ENCODE data around the gene GNRH2. TPM values are rescaled to one million over a fixed set of nuclear protein-coding genes. Genes with fewer than 3 reads are reported as not detected.

GNRH2 gene
- total RNA-seq, 1 donor from 2014 or later = 2.7 TPM

DNA sequence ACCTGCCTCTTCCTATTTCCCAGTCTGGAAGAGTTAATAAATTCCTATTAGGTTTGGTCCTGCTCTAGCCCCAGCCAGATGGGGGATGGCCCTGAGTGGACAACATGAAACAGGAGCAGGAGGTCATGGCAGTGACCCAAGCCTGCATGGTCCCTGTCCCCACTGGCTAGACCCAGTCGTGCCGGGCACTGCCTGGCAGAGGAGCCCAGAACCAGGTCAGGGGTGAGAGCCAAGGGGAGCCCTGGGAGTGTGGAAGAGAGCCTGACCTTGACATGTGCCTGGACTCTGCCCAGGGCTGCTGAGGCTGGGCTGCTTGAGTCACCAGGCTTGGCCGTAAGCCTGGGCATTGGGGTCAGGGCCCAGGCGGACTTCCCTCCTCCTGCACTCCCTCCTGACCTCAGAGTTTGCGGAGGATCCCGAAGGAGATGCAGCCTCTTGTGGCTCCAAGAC lies 37.5 kb downstream of the GNRH2 start:
- DNase-seq (ENCODE audit: low spot score, unreplicated experiment) = no peak
- H3K27ac Mint-ChIP-seq = no peak overlapping the region
- no peaks in the 10 kb centered on the region for H3K9me3 Mint-ChIP-seq (ENCODE audit: low read depth)
- no peak overlapping the region for H3K4me3 Mint-ChIP-seq (ENCODE audit: low read depth)
- H3K36me3 Mint-ChIP-seq (ENCODE audit: insufficient read depth) = no peaks in the 10 kb centered on the region
- peaks cover 66% of the 10 kb centered on the region for H3K27me3 Mint-ChIP-seq
- H3K4me1 Mint-ChIP-seq (ENCODE audit: low read depth) = peaks cover 1% of the 10 kb centered on the region
- TF ChIP-seq, protein P1, sequence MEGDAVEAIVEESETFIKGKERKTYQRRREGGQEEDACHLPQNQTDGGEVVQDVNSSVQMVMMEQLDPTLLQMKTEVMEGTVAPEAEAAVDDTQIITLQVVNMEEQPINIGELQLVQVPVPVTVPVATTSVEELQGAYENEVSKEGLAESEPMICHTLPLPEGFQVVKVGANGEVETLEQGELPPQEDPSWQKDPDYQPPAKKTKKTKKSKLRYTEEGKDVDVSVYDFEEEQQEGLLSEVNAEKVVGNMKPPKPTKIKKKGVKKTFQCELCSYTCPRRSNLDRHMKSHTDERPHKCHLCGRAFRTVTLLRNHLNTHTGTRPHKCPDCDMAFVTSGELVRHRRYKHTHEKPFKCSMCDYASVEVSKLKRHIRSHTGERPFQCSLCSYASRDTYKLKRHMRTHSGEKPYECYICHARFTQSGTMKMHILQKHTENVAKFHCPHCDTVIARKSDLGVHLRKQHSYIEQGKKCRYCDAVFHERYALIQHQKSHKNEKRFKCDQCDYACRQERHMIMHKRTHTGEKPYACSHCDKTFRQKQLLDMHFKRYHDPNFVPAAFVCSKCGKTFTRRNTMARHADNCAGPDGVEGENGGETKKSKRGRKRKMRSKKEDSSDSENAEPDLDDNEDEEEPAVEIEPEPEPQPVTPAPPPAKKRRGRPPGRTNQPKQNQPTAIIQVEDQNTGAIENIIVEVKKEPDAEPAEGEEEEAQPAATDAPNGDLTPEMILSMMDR (IDR thresholded peaks at IDR 0.05; ENCODE audit: unreplicated experiment) = no peak

DNA sequence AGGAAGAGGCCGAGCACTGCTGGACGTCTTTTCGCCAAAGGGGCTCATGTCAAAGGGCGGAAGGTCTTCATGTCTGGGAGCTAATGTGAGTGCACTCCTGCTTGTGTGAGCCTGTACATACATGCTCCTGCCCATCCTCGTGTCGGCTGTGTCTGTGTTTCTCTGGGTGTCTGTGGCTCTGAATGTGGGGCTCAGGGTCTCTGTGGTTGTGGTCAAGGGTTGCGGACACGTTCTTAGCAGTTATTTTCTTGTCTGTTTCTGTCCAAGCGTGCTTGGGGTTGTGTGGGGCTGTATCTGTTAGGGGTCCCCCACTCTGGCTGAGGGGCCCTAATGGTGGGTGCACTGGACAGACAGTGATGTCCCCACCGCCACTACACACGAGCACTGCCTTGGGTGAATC lies 38.2 kb downstream of the GNRH2 start:
- peaks cover 1% of the 10 kb centered on the region for H3K4me1 Mint-ChIP-seq (ENCODE audit: low read depth)
- peak overlapping the region; percentile 38 for H3K4me3 Mint-ChIP-seq (ENCODE audit: low read depth)
- H3K27me3 Mint-ChIP-seq = peaks cover 66% of the 10 kb centered on the region
- no peak for DNase-seq (ENCODE audit: low spot score, unreplicated experiment)
- TF ChIP-seq, protein P1 (IDR thresholded peaks at IDR 0.05; ENCODE audit: unreplicated experiment) = no peak
- peak overlapping the region; percentile 62 for H3K27ac Mint-ChIP-seq
- no peaks in the 10 kb centered on the region for H3K36me3 Mint-ChIP-seq (ENCODE audit: insufficient read depth)
- no peaks in the 10 kb centered on the region for H3K9me3 Mint-ChIP-seq (ENCODE audit: low read depth)

- no peaks in the 10 kb centered on the region for H3K9me3 Mint-ChIP-seq (ENCODE audit: low read depth)
- peak overlapping the region; percentile 47 for H3K4me3 Mint-ChIP-seq (ENCODE audit: low read depth)
- no peak for DNase-seq (ENCODE audit: low spot score, unreplicated experiment)
- H3K36me3 Mint-ChIP-seq (ENCODE audit: insufficient read depth) = no peaks in the 10 kb centered on the region
- no peak overlapping the region for H3K27ac Mint-ChIP-seq
- H3K4me1 Mint-ChIP-seq (ENCODE audit: low read depth) = peaks cover 1% of the 10 kb centered on the region
- TF ChIP-seq, protein P1 (IDR thresholded peaks at IDR 0.05; ENCODE audit: unreplicated experiment) = no peak
- H3K27me3 Mint-ChIP-seq = peaks cover 66% of the 10 kb centered on the region
These were observed 39.0 kb downstream of the GNRH2 start for GRCh38 chr20:3082306-3082951.

GRCh38 chr20:3082955-3083952 lies 39.8 kb downstream of the GNRH2 start:
- Mint-ChIP-seq H3K27ac (no peak overlapping the region), H3K4me3 (ENCODE audit: low read depth) (peak overlapping the region; percentile 24), H3K27me3 (peaks cover 64% of the 10 kb centered on the region), H3K4me1 (ENCODE audit: low read depth) (peaks cover 1% of the 10 kb centered on the region), H3K36me3 (ENCODE audit: insufficient read depth) (no peaks in the 10 kb centered on the region), H3K9me3 (ENCODE audit: low read depth) (no peaks in the 10 kb centered on the region)
- TF ChIP-seq, protein P1 (IDR thresholded peaks at IDR 0.05; ENCODE audit: unreplicated experiment) = no peak
- DNase-seq (ENCODE audit: low spot score, unreplicated experiment) = no peak

DNA sequence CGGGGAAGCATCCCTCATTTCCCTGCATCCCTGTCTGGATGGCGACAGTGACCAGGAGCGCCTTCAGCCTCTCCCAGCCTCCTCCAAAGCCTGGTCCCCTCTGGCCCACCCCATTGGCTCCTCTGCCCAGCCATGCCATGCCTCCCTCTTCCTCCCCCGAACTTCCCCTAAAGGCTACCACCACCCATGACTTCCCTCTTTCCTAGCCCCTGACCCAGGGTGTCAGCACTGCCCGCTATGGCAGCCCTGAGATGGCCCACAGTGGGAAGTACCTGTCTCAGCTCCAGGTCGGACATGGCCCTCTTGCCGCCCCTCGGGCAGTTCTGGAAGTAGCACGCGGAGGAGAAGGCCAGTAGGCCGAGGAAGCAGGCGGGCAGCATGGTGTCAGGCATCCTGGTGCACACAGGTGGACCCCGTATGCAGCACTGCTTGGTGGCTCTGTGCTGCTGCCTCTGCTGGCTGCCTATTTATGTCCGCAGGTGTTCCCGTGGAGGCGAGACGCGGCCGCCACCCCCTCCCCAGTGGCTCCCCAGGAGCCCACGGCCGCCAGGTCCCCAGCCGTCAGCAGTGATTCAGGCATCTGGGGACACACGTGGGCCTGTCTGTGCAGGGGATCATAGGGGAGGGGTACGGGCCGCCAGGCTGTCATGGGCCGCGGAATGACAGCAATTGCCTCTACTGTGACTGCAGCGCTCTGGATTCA lies 41.0 kb downstream of the GNRH2 start, which contains the start of gene AVP:
AVP (minus strand) TSS at position 442 of the 703 bp plus-strand sequence; CDS start at position 392, 50 bp downstream.
- no peak within 1 kb of the TSS for H3K27ac Mint-ChIP-seq
- H3K36me3 Mint-ChIP-seq (ENCODE audit: insufficient read depth) = no peaks in the 10 kb centered on the region
- TF ChIP-seq, protein P1 (IDR thresholded peaks at IDR 0.05; ENCODE audit: unreplicated experiment) = no peak
- H3K4me1 Mint-ChIP-seq (ENCODE audit: low read depth) = peaks cover 1% of the 10 kb centered on the region
- peaks cover 58% of the 10 kb centered on the region for H3K27me3 Mint-ChIP-seq
- no peaks in the 10 kb centered on the region for H3K9me3 Mint-ChIP-seq (ENCODE audit: low read depth)
- DNase-seq (ENCODE audit: low spot score, unreplicated experiment) = no peak
- peak within 1 kb of the TSS; percentile 24 for H3K4me3 Mint-ChIP-seq (ENCODE audit: low read depth)

Data from progenitor cell of endocrine pancreas (in vitro differentiated cells).